Right cardiac atrium (tissue), 5 donors: Measurements from ENCODE around the gene PHF20. TPM values are rescaled to one million over a fixed set of nuclear protein-coding genes. Genes with fewer than 3 reads are reported as not detected.
"Not testable (repeated sequence)": the region's sequence is repeated elsewhere in the genome, so short reads cannot be mapped to it uniquely, and the experiment has no call there.

Experiments used
- ATAC-seq, 2 donors: fragments of 200-7000 bp; cut with Tn5 transposase; one replicate each; pipeline versions ENCODE4 v1.8.0 to v1.9.1; 2020; ENCODE audit warnings: moderate library complexity in 2 of 2, mild to moderate bottlenecking in 1 of 2
- DNase-seq, 3 donors: peaks; one replicate each; pipeline ENCODE4 v3.0.0-alpha.2; 2020
- H3K27ac ChIP-seq: one replicate; pipeline ENCODE4 v1.5.1; 2013; ENCODE audit warnings: mild to moderate bottlenecking, low read length, control low read depth, moderate library complexity
- H3K27me3 ChIP-seq: one replicate; pipeline ENCODE4 v1.6.1; 2013; ENCODE audit not compliant: control insufficient read depth, insufficient read depth
- H3K4me1 ChIP-seq: one replicate; pipeline ENCODE4 v1.6.1; 2013; ENCODE audit warnings: low read length; ENCODE audit not compliant: control insufficient read depth, insufficient read depth
- H3K4me3 ChIP-seq: one replicate; pipeline ENCODE4 v1.5.1; 2013; ENCODE audit warnings: low read length, control low read depth
- H3K9me3 ChIP-seq: one replicate; pipeline ENCODE4 v1.6.1; 2013; ENCODE audit warnings: low read length; ENCODE audit not compliant: control insufficient read depth
- WGBS: extraction: QIAGEN DNeasy Blood & Tissue Kit; methylation state at CpG from one replicate; pipeline ENCODE4 v1.1.7; 2013; 5-methylcytosine and 5-hydroxymethylcytosine counted together
- intact Hi-C, 4 donors: fragments of 100-400 bp; cut with DNase I; formaldehyde crosslinking; loops; one replicate each; pipeline versions ENCODE4 v1.11.0 to v1.14.0; 2022 to 2023
- polyA plus RNA-seq: library from polyadenylated mRNA; stranded (reverse); fragments of 200-250 nt; gene quantifications from one replicate; pipeline ENCODE4 v1.2.3, GENCODE V29; 2013
- total RNA-seq, 4 donors: library from RNA; stranded (reverse); fragmentation: NEBNext Ultra II Directional; extraction: Animal tissue kit (Norgen Biotek cat#: 25700); gene quantifications; one replicate each; pipeline ENCODE4 v1.2.1, GENCODE V29; 2021
- donor health status: healthy with polysubstance abuse.
- donor health status: DM: no; HTN: yes; CAD: no.
- donor health status: DM: no; HTN: no; CAD: no.
- donor health status: DM: no; HTN: yes; CAD: no; lungs with severe emphysema.
- donor health status: DM: yes; HTN: yes; CAD: no.

The PHF20 gene
- total and polyA plus RNA-seq, 5 donors = 38.5 to 56.8 (median 55.3) TPM

GRCh38 chr20:35981969-35982368, 210.2 kb downstream of the PHF20 start:
- Histone ChIP-seq H3K4me3 (no peak overlapping the region), H3K27ac (no peak overlapping the region), H3K9me3 (no peaks in the 10 kb centered on the region), H3K4me1 (no peaks in the 10 kb centered on the region), H3K27me3 (no peaks in the 10 kb centered on the region)
- WGBS = 66% methylated on average over 3 of the region's 3 CpGs
- DNase-seq (no peak), ATAC-seq (no peak)
- intact Hi-C loops = no loop called here

GRCh38 chr20:35984382-35984781, 212.6 kb downstream of the PHF20 start:
- ATAC-seq (no peak), DNase-seq (no peak)
- no peak overlapping the region for H3K4me3 ChIP-seq
- no peaks in the 10 kb centered on the region for H3K27me3 ChIP-seq
- H3K27ac ChIP-seq = no peak overlapping the region
- no peaks in the 10 kb centered on the region for H3K9me3 ChIP-seq
- no peaks in the 10 kb centered on the region for H3K4me1 ChIP-seq
- intact Hi-C loops = no loop called here
- 67% methylated on average over 6 of the region's 6 CpGs for WGBS

DNA sequence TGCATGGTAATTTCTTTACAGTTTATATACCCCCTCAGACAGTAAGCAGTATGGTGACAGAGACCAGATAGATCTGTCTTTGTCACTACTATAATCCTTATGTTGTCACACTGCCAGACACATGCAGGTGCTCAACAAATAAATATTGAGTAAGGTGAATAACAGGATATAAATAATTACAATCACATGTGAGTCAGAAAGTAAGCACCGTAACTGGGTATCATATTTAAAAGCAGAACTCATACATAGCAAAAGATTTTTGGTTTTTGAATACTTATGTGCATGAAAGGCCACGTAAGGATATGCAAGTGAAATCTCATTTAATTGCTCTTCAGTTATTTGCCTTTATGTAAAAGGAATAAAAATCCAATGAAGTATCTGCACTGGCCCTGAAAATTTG, 214.0 kb downstream of the PHF20 start:
- Histone ChIP-seq H3K4me1 (no peaks in the 10 kb centered on the region), H3K27ac (no peak overlapping the region), H3K4me3 (no peak overlapping the region), H3K27me3 (no peaks in the 10 kb centered on the region), H3K9me3 (no peaks in the 10 kb centered on the region)
- DNase-seq (no peak), ATAC-seq (no peak)
- WGBS = 81% methylated on average over 2 of the region's 2 CpGs
- intact Hi-C loops = no loop called here

DNA sequence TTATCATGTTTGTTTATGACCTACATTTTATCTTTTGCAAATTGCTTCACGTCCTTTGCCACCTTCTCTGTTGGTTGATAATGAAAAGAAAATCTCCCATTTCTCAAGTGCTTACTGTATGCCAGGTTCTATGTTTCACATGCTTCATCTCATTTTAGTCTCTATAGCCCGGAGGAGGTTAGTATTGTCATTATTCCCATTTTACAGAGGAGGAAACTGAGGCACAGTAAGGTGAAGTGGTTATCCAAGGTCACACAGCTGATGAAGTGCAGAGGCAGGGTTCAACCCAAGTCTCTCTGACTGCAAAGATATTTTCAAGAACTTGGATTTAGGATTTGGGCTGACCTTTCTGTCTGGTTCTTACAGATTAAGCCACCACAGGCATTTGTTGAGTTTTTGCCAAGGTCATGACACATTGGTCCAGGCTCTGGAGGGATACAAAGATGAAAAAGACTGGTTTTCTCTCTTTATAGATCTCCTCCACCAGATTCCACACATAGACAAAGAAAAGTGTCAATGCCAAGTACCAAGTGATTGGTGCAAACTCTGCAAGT, 217.2 kb downstream of the PHF20 start:
- intact Hi-C loops = no loop called here
- WGBS = 83% methylated on average over 2 of the region's 2 CpGs
- Histone ChIP-seq H3K27ac (no peak overlapping the region), H3K4me3 (no peak overlapping the region), H3K27me3 (no peaks in the 10 kb centered on the region), H3K9me3 (no peaks in the 10 kb centered on the region), H3K4me1 (no peaks in the 10 kb centered on the region)
- DNase-seq = no peak
- ATAC-seq = no peak

GRCh38 chr20:35991142-35991771, 219.4 kb downstream of the PHF20 start:
- intact Hi-C loops = loop anchor here in 2 of 4 donors (5.0 kb wide), 2 partner anchors 146 to 206 kb away; no protein-coding TSS in a partner anchor
- H3K4me3 ChIP-seq = no peak overlapping the region
- no peak overlapping the region for H3K27ac ChIP-seq
- ATAC-seq (no peak), DNase-seq (no peak)
- no peaks in the 10 kb centered on the region for H3K9me3 ChIP-seq
- WGBS = 26% methylated on average over 3 of the region's 3 CpGs
- H3K27me3 ChIP-seq = no peaks in the 10 kb centered on the region
- H3K4me1 ChIP-seq = no peaks in the 10 kb centered on the region

GRCh38 chr20:35992713-35993335, 221.0 kb downstream of the PHF20 start:
- DNase-seq (no peak), ATAC-seq (peak; percentile 74 to 78)
- Histone ChIP-seq H3K9me3 (no peaks in the 10 kb centered on the region), H3K27me3 (no peaks in the 10 kb centered on the region), H3K27ac (no peak overlapping the region), H3K4me1 (no peaks in the 10 kb centered on the region), H3K4me3 (no peak overlapping the region)
- 3% methylated on average over 6 of the region's 6 CpGs for WGBS
- intact Hi-C loops = loop anchor here in 3 of 4 donors (1.0 to 5.0 kb wide), 3 partner anchors 144 to 204 kb away; no protein-coding TSS in a partner anchor

DNA sequence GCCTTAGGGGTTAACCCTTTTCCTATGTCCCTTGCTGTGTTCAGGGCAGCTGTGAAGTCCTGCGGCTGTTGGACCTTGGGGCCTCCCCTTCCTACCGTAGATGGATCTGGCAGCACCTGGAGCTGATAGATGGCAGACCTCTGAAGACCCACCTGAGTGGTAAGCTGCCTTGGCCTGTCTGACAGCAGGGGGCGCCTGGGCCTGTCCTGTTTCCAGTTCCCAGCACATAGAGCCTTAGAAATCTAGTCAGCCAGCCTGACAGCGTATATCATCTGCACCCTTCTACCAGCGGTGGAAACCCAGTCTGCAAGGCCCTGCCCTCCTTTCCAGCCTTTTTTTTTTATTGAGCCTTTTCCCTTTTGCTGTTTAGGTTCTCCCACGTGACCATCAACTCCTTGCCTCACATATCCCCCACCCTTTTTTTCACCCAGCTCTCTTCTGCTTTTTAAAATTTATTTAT, 223.2 kb downstream of the PHF20 start:
- H3K4me1 ChIP-seq = no peaks in the 10 kb centered on the region
- intact Hi-C loops = loop anchor here in 3 of 4 donors (2.0 to 5.0 kb wide), 3 partner anchors 142 to 202 kb away; no protein-coding TSS in a partner anchor
- no peak overlapping the region for H3K27ac ChIP-seq
- no peak overlapping the region for H3K4me3 ChIP-seq
- peak; percentile 95 to 96 for ATAC-seq
- H3K9me3 ChIP-seq = no peaks in the 10 kb centered on the region
- DNase-seq = peak; percentile 83 to 94 (median 92)
- 5% methylated on average over 6 of the region's 6 CpGs for WGBS
- no peaks in the 10 kb centered on the region for H3K27me3 ChIP-seq

DNA sequence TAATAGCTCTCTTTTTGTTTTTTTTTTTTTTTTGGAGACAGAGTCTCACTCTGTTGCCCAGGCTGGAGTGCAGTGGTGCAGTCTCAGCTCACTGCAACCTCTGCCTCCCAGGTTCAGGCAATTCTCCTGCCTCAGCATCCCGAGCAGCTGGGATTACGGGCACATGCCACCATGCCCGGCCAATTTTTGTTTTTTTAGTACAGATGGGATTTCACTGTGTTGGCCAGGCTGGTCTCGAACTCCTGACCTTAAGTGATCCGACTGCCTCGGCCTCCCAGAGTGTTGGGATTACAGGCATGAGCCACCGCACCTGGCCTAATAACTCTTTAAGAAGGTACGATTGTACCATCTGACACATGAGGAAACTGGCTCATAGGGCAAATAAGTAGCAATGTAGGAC, 224.7 kb downstream of the PHF20 start:
- H3K4me3 ChIP-seq, ATAC-seq, H3K4me1 ChIP-seq, DNase-seq, H3K9me3 ChIP-seq, H3K27me3 ChIP-seq, H3K27ac ChIP-seq: not testable (repeated sequence)
- WGBS = 95% methylated on average over 8 of the region's 8 CpGs
- intact Hi-C loops = loop anchor here in 1 of 4 donors (5.0 kb wide), 1 partner anchor 141 kb away; no protein-coding TSS in a partner anchor

Other genes starting within 250 kb of the PHF20 start
- not detected for gene C20orf173, start 242.4 kb upstream of the PHF20 start, total RNA-seq
- gene C20orf173, start 242.4 kb upstream of the PHF20 start, polyA plus RNA-seq = not detected
- 100 to 1,000 TPM; 129 to 138 (median 133) TPM for gene ERGIC3, start 229.9 kb upstream of the PHF20 start, total RNA-seq
- 83.7 TPM for gene ERGIC3, start 229.9 kb upstream of the PHF20 start, polyA plus RNA-seq
- gene SPAG4, start 156.2 kb upstream of the PHF20 start, total RNA-seq = 1 to 10 TPM; 3.7 to 5.0 (median 4.4) TPM
- 6.7 TPM for gene SPAG4, start 156.2 kb upstream of the PHF20 start, polyA plus RNA-seq
- gene CPNE1, start 107.1 kb upstream of the PHF20 start, total RNA-seq = 10 to 100 TPM; 67.5 to 82.7 (median 77.9) TPM
- gene CPNE1, start 107.1 kb upstream of the PHF20 start, polyA plus RNA-seq = 63.2 TPM
- 10 to 100 TPM; 46.1 to 59.1 (median 53.6) TPM for gene RBM12, start 107.1 kb upstream of the PHF20 start, total RNA-seq
- 8.7 TPM for gene RBM12, start 107.1 kb upstream of the PHF20 start, polyA plus RNA-seq
- gene NFS1, start 72.7 kb upstream of the PHF20 start, total RNA-seq = 10 to 100 TPM; 29.2 to 41.7 (median 35.2) TPM
- gene NFS1, start 72.7 kb upstream of the PHF20 start, polyA plus RNA-seq = 36.5 TPM
- 100 to 1,000 TPM; 156 to 187 (median 168) TPM for gene ROMO1, start 72.6 kb upstream of the PHF20 start, total RNA-seq
- 379 TPM for gene ROMO1, start 72.6 kb upstream of the PHF20 start, polyA plus RNA-seq
- gene RBM39, start 29.8 kb upstream of the PHF20 start, total RNA-seq = 100 to 1,000 TPM; 163 to 173 (median 167) TPM
- gene RBM39, start 29.8 kb upstream of the PHF20 start, polyA plus RNA-seq = 143 TPM
- gene SCAND1, start 182.5 kb downstream of the PHF20 start, total RNA-seq = 10 to 100 TPM; 42.0 to 58.8 (median 44.4) TPM
- 102 TPM for gene SCAND1, start 182.5 kb downstream of the PHF20 start, polyA plus RNA-seq
- gene CNBD2, start 196.6 kb downstream of the PHF20 start, total RNA-seq = 1 to 10 TPM; 3.4 to 4.0 (median 3.8) TPM
- 6.0 TPM for gene CNBD2, start 196.6 kb downstream of the PHF20 start, polyA plus RNA-seq